ENCODE results near the gene ARL6IP4. TPM values are rescaled to one million over a fixed set of nuclear protein-coding genes. Genes with fewer than 3 reads are reported as not detected.
A peak's percentile ranks its signal among the peaks of the same experiment; 100 is the strongest.

The ARL6IP4 gene
- total RNA-seq, 2 experiments from 2014 or later, result 166 to 175 TPM

DNA sequence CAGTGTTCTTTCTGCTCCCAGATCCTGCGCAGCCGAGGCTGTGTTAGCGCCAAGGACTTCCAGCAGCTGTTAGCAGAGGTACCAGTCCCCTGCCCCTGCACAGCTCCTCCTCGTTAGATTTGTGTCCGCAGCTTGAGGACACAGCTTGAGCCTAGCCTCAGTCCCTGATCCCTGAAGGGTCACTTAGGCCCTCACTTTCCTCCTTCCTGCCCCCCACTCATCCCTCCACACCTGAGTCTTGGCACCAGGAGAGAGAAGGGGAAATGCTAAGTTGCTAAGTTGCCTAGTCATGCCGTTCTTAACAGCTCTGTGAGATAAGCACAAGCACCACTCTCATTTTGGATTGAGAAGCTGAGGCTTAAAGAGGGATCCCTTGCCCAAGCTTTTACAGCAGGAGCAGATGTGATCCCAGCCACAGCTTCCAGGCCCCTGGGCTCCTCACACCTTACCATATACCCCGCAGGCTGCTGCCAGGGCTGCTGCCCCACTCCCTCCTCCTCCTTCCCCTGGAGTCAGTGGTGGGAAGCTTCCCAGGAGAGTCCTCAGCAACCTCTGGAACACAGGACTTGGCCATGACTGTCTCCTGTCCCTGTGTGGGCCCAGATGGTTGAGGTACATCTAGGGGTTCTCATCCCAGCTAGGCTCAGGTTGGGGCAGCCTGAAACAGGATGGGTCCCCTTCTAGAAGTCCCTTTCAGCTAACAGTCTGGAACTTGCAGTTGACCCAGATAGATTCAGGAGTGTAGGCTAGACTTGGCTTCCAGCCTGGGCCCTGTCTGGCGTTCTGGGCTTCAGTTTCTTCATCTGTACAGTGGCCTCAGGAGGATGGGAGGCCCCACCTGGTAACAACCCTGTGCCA, 4.5 kb upstream of the ARL6IP4 start:
- Mint-ChIP-seq H3K4me1 (peaks cover 44% of the 10 kb centered on the region), H3K27ac (peak overlapping the region; percentile 98), H3K4me3 (peak overlapping the region; percentile 97), H3K9me3 (no peaks in the 10 kb centered on the region), H3K27me3 (no peaks in the 10 kb centered on the region), H3K36me3 (ENCODE audit: low read depth) (peaks cover 8% of the 10 kb centered on the region)
- no peak for DNase-seq
- POLR2A ChIA-PET, result interaction anchor here (0.8 to 3.0 kb wide), 15 partner anchors 10 to 389 kb away, joined by 3 to 46 read pairs (median 8); partner anchors contain the start of genes ABCB9, MPHOSPH9 and MTRFR
- CTCF ChIA-PET, result interaction anchor here (1.1 to 3.3 kb wide), 4 partner anchors 23 to 262 kb away, joined by 3 to 12 read pairs (median 6); no protein-coding TSS in a partner anchor

DNA sequence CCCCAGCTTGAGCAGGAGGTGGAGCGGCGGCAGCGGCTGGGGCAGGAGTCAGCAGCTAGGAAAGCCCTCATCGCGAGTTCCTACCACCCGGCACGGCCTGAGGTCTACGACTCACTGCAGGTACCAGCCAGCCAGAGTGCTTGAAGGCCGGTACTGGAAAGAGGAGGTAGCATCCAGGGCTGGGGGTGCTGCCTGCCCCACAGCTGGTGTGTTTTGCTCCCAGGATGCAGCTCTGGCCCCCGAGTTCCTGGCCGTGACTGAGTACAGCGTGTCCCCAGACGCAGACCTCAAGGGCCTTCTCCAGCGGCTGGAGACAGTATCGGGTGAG, 3.9 kb upstream of the ARL6IP4 start:
- DNase-seq, result no peak
- Mint-ChIP-seq H3K9me3 (no peaks in the 10 kb centered on the region), H3K27me3 (no peaks in the 10 kb centered on the region), H3K4me1 (peaks cover 47% of the 10 kb centered on the region), H3K27ac (peak overlapping the region; percentile 98), H3K4me3 (peak overlapping the region; percentile 97), H3K36me3 (ENCODE audit: low read depth) (peaks cover 12% of the 10 kb centered on the region)
- ChIA-PET CTCF (interaction anchor here (1.2 to 3.3 kb wide), 2 partner anchors 24 to 262 kb away, joined by 3 to 12 read pairs; no protein-coding TSS in a partner anchor), POLR2A (interaction anchor here (1.2 to 3.0 kb wide), 4 partner anchors 11 to 256 kb away, joined by 5 to 32 read pairs (median 8); partner anchors contain the start of genes ABCB9, MPHOSPH9 and MTRFR)

DNA sequence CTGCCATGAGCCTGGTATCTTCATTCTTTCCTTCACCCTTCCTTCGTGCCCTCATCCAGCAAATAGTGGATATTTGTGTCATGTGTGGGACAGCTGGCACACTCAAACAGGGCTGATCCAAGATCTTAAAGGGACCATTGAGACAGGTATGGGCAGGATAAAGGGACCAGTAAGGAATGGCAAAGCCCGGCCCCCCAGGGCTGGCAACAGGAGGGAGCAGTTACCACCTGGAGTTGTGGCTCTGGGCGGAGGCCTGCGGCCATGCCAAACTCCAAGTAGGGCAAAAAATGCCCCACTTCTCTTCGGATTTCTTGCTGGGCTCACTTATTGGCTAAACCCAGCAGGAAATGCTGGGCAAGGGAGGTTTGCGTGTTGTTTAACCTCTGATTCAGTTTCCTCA, 3.3 kb upstream of the ARL6IP4 start:
- Mint-ChIP-seq H3K36me3 (ENCODE audit: low read depth) (peaks cover 17% of the 10 kb centered on the region), H3K27ac (no peak overlapping the region), H3K9me3 (no peaks in the 10 kb centered on the region), H3K4me1 (peaks cover 52% of the 10 kb centered on the region), H3K27me3 (no peaks in the 10 kb centered on the region), H3K4me3 (peak overlapping the region; percentile 32)
- CTCF ChIA-PET, result interaction anchor here (3.3 kb wide), 1 partner anchor 261 kb away, joined by 12 read pairs; no protein-coding TSS in a partner anchor
- no peak for DNase-seq
- POLR2A ChIA-PET, result interaction anchor here (1.2 kb wide), 1 partner anchor 256 kb away, joined by 5 read pairs; the partner anchor contains the start of genes MPHOSPH9 and MTRFR

DNA sequence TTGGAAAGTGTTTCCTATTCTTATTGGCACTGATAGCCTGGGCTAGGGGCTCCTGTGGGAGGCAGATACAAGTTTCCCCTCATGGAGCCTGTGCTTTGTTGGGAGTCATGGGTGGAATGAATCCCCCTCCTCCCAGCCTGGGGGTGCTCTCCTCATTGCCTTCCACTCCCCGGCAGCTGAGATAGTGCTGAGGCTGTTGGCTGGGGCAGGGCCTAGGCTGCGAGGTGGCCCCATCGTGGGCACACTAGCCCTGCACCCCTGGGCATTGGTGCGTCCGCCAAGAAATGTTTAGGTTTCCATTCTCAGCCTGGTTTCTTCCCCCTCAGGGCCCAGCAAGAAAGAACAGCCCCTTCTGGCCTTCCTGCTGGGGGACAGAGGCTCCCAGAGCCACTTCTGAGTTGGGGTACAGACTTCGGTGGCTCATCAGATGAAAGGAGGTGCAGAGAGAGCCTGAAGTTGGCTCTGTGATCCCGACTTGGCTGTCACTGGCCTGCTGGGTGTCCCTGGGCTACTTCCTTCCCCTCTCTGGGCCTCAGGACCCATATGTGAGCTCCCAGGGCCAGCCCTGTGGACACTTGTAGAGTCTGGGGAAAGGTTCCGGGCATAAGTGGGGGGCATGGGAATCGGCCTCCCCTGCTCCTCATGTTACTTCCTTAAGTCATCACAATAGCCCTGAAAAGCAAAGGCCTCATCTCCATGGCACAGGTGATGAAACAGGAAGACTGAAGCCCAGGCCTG, 2.7 kb upstream of the ARL6IP4 start:
- H3K4me1 Mint-ChIP-seq, result peaks cover 58% of the 10 kb centered on the region
- H3K27ac Mint-ChIP-seq, result peak overlapping the region; percentile 64
- no peak for DNase-seq
- POLR2A ChIA-PET, result interaction anchor here (1.0 to 5.8 kb wide), 3 partner anchors 12 to 255 kb away, joined by 3 to 39 read pairs (median 4); partner anchors contain the start of genes ABCB9, MPHOSPH9 and MTRFR
- peak overlapping the region; percentile 17 for H3K4me3 Mint-ChIP-seq
- CTCF ChIA-PET, result no interaction called here
- H3K9me3 Mint-ChIP-seq, result no peaks in the 10 kb centered on the region
- H3K27me3 Mint-ChIP-seq, result no peaks in the 10 kb centered on the region
- H3K36me3 Mint-ChIP-seq (ENCODE audit: low read depth), result peaks cover 22% of the 10 kb centered on the region

DNA sequence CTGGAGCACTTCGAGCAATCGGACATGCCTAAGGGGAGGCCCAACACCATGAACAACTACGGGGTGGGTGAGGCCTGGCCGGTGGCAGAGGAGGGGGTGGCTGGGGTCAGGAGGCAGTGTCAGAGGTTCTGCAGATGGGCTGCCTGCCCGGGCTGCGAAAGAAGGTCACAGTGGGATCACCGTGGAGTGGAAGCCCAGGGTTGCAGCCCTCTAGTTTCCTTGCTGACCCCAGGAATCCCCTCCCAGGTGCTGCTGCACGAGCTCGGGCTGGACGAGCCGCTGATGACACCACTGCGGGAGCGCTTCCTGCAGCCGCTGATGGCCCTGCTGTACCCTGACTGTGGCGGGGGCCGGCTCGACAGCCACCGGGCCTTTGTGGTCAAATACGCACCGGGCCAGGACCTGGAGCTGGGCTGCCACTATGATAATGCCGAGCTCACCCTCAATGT, 1.9 kb upstream of the ARL6IP4 start:
- ChIA-PET POLR2A (interaction anchor here (1.0 to 5.8 kb wide), 3 partner anchors 12 to 254 kb away, joined by 3 to 39 read pairs (median 4); partner anchors contain the start of genes ABCB9, MPHOSPH9 and MTRFR), CTCF (no interaction called here)
- H3K4me3 Mint-ChIP-seq, result peak overlapping the region; percentile 17
- H3K4me1 Mint-ChIP-seq, result peaks cover 63% of the 10 kb centered on the region
- H3K9me3 Mint-ChIP-seq, result no peaks in the 10 kb centered on the region
- H3K27me3 Mint-ChIP-seq, result no peaks in the 10 kb centered on the region
- no peak for DNase-seq
- H3K36me3 Mint-ChIP-seq (ENCODE audit: low read depth), result peaks cover 28% of the 10 kb centered on the region
- no peak overlapping the region for H3K27ac Mint-ChIP-seq

DNA sequence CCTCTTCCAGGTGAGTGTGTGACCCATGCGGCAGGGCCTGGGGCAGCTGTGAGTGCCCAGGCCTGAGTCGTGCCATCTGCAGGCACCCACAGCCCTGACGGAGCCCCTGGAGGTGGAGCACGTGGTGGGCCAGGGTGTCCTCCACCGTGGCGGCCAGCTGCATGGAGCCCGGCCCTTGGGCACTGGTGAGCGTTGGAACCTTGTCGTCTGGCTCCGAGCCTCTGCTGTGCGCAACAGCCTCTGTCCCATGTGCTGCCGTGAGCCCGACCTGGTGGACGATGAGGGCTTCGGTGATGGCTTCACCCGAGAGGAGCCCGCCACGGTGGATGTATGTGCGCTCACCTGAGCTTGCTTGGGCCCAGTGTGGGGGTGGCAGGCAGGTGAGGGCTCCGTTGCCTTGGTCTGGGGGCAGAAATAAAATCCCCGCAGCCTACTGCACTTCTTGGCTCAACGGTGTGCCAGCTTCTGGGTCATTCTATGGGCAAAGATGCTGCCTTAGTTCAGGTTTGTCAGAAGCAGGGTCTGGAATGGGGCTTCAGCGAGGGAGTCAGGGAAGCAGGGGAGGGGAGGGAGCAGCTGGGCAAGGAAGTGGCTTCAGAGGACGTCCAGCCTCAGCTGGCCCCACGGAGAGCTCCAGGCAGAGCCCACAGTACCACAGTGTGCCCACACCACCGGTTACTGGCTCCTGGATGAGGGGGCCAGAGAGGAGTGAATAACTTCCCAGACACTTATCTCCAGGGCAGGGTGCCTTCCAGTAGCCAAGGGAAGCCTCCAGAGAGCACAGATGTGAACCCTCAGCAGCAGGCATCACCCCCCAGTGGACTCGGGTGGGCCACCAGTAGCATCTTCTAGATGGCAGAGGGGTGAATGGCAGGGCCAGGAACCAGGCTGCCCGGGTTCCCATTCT, 1.2 kb upstream of the ARL6IP4 start:
- H3K9me3 Mint-ChIP-seq, result no peaks in the 10 kb centered on the region
- POLR2A ChIA-PET, result interaction anchor here (1.0 to 5.8 kb wide), 6 partner anchors 13 to 259 kb away, joined by 3 to 39 read pairs (median 4); partner anchors contain the start of genes ABCB9, MPHOSPH9 and MTRFR
- peak overlapping the region; percentile 78 for H3K27ac Mint-ChIP-seq
- H3K27me3 Mint-ChIP-seq, result no peaks in the 10 kb centered on the region
- H3K4me3 Mint-ChIP-seq, result peak overlapping the region; percentile 86
- CTCF ChIA-PET, result interaction anchor here (0.7 kb wide), 1 partner anchor 174 kb away, joined by 3 read pairs; no protein-coding TSS in a partner anchor
- DNase-seq, result no peak
- H3K4me1 Mint-ChIP-seq, result peaks cover 66% of the 10 kb centered on the region
- H3K36me3 Mint-ChIP-seq (ENCODE audit: low read depth), result peaks cover 30% of the 10 kb centered on the region

DNA sequence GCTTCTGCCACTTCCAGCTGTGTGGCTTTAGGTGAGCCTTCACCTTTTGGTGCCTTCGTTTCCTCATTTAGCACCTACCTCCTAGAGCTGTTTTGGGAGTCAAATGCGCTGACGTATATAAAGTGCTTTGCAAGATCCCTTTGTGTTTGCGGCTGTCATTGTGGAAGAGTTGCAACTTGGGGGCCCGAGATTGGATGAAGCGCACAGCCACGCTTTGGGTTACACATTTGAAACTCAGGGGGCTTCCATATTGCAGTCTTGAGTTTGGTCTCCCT, 636 bp upstream of the ARL6IP4 start:
- peaks cover 33% of the 10 kb centered on the region for H3K36me3 Mint-ChIP-seq (ENCODE audit: low read depth)
- peak overlapping the region; percentile 86 for H3K4me3 Mint-ChIP-seq
- peaks cover 70% of the 10 kb centered on the region for H3K4me1 Mint-ChIP-seq
- no peak for DNase-seq
- CTCF ChIA-PET, result interaction anchor here (0.7 kb wide), 1 partner anchor 173 kb away, joined by 3 read pairs; no protein-coding TSS in a partner anchor
- peak overlapping the region; percentile 78 for H3K27ac Mint-ChIP-seq
- H3K27me3 Mint-ChIP-seq, result no peaks in the 10 kb centered on the region
- no peaks in the 10 kb centered on the region for H3K9me3 Mint-ChIP-seq
- POLR2A ChIA-PET, result interaction anchor here (1.1 to 5.8 kb wide), 4 partner anchors 96 to 259 kb away, joined by 4 to 39 read pairs (median 6); partner anchors contain the start of genes MPHOSPH9 and MTRFR

DNA sequence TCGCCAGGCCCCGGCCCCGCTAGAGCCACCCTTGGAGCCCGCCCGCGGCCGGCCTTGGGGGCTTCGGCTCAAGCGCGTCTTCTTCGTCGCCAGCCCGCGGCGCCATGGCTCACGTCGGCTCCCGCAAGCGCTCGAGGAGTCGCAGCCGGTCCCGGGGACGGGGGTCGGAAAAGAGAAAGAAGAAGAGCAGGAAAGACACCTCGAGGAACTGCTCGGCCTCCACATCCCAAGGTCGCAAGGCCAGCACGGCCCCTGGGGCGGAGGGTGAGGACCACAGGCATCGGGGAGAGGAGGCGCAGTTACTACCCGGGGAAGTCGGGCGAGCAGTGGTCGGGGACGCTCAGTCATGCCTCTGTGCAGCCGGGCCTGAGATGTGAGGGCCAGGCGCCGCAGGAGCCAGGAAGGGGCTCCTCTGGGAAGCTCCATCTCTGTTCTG, 573 bp downstream of the ARL6IP4 start:
- ChIA-PET POLR2A (interaction anchor here (1.1 to 5.8 kb wide), 4 partner anchors 9 to 252 kb away, joined by 3 to 39 read pairs (median 4); partner anchors contain the start of genes MPHOSPH9 and MTRFR), CTCF (interaction anchor here (0.6 to 1.8 kb wide), 3 partner anchors 9 to 592 kb away, joined by 3 to 5 read pairs (median 3); no protein-coding TSS in a partner anchor)
- H3K9me3 Mint-ChIP-seq, result no peaks in the 10 kb centered on the region
- H3K27me3 Mint-ChIP-seq, result no peaks in the 10 kb centered on the region
- no peak for DNase-seq
- peaks cover 71% of the 10 kb centered on the region for H3K4me1 Mint-ChIP-seq
- H3K36me3 Mint-ChIP-seq (ENCODE audit: low read depth), result peaks cover 33% of the 10 kb centered on the region
- peak overlapping the region; percentile 74 for H3K27ac Mint-ChIP-seq
- peak overlapping the region; percentile 86 for H3K4me3 Mint-ChIP-seq

DNA sequence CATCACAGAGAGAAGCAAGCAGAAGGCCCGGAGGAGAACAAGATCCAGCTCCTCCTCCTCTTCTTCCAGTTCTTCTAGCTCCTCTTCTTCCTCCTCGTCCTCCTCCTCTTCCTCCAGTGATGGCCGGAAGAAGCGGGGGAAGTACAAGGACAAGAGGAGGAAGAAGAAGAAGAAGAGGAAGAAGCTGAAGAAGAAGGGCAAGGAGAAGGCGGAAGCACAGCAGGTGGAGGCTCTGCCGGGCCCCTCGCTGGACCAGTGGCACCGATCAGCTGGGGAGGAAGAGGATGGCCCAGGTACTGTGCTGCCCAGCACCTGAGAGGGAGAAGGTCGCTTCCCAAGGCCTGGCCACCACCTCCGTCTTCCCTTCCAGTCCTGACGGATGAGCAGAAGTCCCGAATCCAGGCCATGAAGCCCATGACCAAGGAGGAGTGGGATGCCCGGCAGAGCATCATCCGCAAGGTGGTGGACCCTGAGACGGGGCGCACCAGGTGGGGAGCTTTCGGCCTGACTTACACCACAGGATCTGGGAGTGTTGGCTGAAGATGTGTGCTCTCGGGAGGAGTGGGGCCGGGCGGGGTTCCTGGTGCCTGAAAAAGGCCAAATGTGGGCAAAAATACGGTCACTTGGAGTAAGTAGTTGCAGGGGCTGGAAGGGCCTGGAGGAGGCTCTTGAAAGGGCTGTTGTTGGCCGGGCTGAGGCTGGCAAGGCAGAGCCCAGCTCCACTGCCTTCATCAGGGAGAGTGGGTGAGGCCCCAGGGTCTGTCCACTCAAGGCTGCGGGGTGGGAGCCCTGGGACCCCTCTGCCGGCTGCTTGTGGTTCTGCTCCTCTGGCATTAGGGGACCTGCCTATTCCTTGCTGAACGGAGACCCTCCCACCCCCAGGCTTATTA, 1.4 kb downstream of the ARL6IP4 start:
- Mint-ChIP-seq H3K4me1 (peaks cover 63% of the 10 kb centered on the region), H3K9me3 (no peaks in the 10 kb centered on the region), H3K27me3 (no peaks in the 10 kb centered on the region), H3K27ac (peak overlapping the region; percentile 74), H3K36me3 (ENCODE audit: low read depth) (peaks cover 33% of the 10 kb centered on the region), H3K4me3 (peak overlapping the region; percentile 86)
- ChIA-PET CTCF (interaction anchor here (0.6 to 1.8 kb wide), 5 partner anchors 8 to 591 kb away, joined by 3 to 5 read pairs (median 3); no protein-coding TSS in a partner anchor), POLR2A (interaction anchor here (0.8 to 5.8 kb wide), 7 partner anchors 8 to 257 kb away, joined by 3 to 39 read pairs (median 3); partner anchors contain the start of genes MPHOSPH9 and MTRFR)
- DNase-seq, result no peak

DNA sequence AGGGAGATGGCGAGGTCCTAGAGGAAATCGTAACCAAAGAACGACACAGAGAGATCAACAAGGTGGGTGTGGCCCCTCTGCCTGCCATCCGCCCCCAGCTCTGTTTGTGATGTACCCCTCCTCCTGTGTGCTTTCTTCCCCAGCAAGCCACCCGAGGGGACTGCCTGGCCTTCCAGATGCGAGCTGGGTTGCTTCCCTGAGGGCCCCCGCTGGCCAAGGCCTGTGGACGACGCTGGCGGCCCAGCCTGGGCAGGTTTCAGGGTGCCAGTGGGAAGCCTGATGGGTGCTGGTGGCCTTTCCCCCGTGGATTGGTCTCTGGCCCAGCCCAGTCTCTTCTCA, 2.0 kb downstream of the ARL6IP4 start:
- no peak for DNase-seq
- ChIA-PET CTCF (interaction anchor here (1.4 to 1.8 kb wide), 3 partner anchors 8 to 256 kb away, joined by 3 to 5 read pairs (median 4); no protein-coding TSS in a partner anchor), POLR2A (interaction anchor here (0.8 to 5.8 kb wide), 5 partner anchors 8 to 256 kb away, joined by 3 to 39 read pairs (median 3); partner anchors contain the start of genes MPHOSPH9 and MTRFR)
- no peaks in the 10 kb centered on the region for H3K9me3 Mint-ChIP-seq
- peaks cover 33% of the 10 kb centered on the region for H3K36me3 Mint-ChIP-seq (ENCODE audit: low read depth)
- no peaks in the 10 kb centered on the region for H3K27me3 Mint-ChIP-seq
- H3K4me1 Mint-ChIP-seq, result peaks cover 59% of the 10 kb centered on the region
- H3K27ac Mint-ChIP-seq, result peak overlapping the region; percentile 74
- peak overlapping the region; percentile 86 for H3K4me3 Mint-ChIP-seq
